AG04450 (cell line): Measurements from ENCODE around the gene FAM168A. TPM values are rescaled to one million over a fixed set of nuclear protein-coding genes. Genes with fewer than 3 reads are reported as not detected.

Source experiments
- CTCF ChIA-PET: fragments of 300-600, 350-600 bp; formaldehyde crosslinking; extraction: SDS; loops from one replicate; lab custom pipeline; 2022; ENCODE audit warnings: antibody characterized with exemption, inconsistent platforms; lab: Charles Lee
- POLR2A ChIA-PET: fragments of 350-600 bp; formaldehyde crosslinking; extraction: SDS; loops from one replicate; lab custom pipeline; 2021; ENCODE audit warnings: antibody characterized with exemption, inconsistent platforms; lab: Yijun Ruan, JAX
- DNase-seq: peaks from one replicate; pipeline ENCODE4 v3.0.0-alpha.2; 2011; ENCODE audit warnings: low read depth, low spot score
- H3K27ac ChIP-seq: one replicate; pipeline ENCODE4 v1.5.1; 2012; ENCODE audit warnings: low read depth, low read length, control low read depth
- H3K27me3 ChIP-seq: one replicate; pipeline ENCODE4 v1.6.0; 2012; ENCODE audit warnings: low read length; ENCODE audit not compliant: control insufficient read depth, insufficient read depth
- H3K4me3 ChIP-seq: 2 replicates; pipeline ENCODE4 v1.5.1; 2011; ENCODE audit warnings: mild to moderate bottlenecking, low read depth, low read length, control low read depth
- H3K9me3 ChIP-seq: 2 replicates; pipeline ENCODE4 v1.5.1; 2012; ENCODE audit warnings: low read length; ENCODE audit not compliant: control insufficient read depth, insufficient read depth
- CTCF ChIP-seq: IDR thresholded peaks from 2 replicates; pipeline ENCODE4 v1.5.1; 2011; ENCODE audit warnings: low read depth, low read length, control low read depth, inconsistent platforms
- polyA plus RNA-seq: library from polyadenylated mRNA; depleted of rRNA; stranded (reverse); fragments of >200 nt; gene quantifications from 2 replicates; pipeline ENCODE4 v1.2.3, GENCODE V29; 2011

FAM168A gene
- polyA plus RNA-seq, 1 experiment: 21.3 TPM

- Histone ChIP-seq H3K27ac (no peak overlapping the region), H3K27me3 (no peaks in the 10 kb centered on the region), H3K4me3 (no peak overlapping the region), H3K9me3 (no peaks in the 10 kb centered on the region; the same call in 1 of the 2 replicates)
- POLR2A ChIA-PET: no interaction called here
- no peak for DNase-seq
- CTCF ChIA-PET: interaction anchor here (1.4 to 2.1 kb wide), 3 partner anchors 10 to 277 kb away, joined by 3 to 8 read pairs (median 6); no protein-coding TSS in a partner anchor
- no peak for TF ChIP-seq CTCF
Measured at GRCh38 chr11:73383249-73384124, 214.4 kb downstream of the FAM168A start.

- no peak overlapping the region for H3K27ac ChIP-seq
- POLR2A ChIA-PET: no interaction called here
- no peaks in the 10 kb centered on the region for H3K27me3 ChIP-seq
- CTCF ChIA-PET: interaction anchor here (1.4 to 2.1 kb wide), 3 partner anchors 11 to 278 kb away, joined by 3 to 8 read pairs (median 6); no protein-coding TSS in a partner anchor
- TF ChIP-seq CTCF: no peak
- no peak for DNase-seq
- no peaks in the 10 kb centered on the region; the same call in 1 of the 2 replicates for H3K9me3 ChIP-seq
- H3K4me3 ChIP-seq: no peak overlapping the region
Measured at GRCh38 chr11:73382747-73383146, 215.2 kb downstream of the FAM168A start.

- POLR2A ChIA-PET: no interaction called here
Measured at GRCh38 chr11:73382183-73382582, 215.7 kb downstream of the FAM168A start.

GRCh38 chr11:73381589-73381988 lies 216.3 kb downstream of the FAM168A start:
- TF ChIP-seq CTCF: no peak
- Histone ChIP-seq H3K9me3 (no peaks in the 10 kb centered on the region; the same call in 1 of the 2 replicates), H3K4me3 (no peak overlapping the region), H3K27me3 (no peaks in the 10 kb centered on the region), H3K27ac (no peak overlapping the region)
- no peak for DNase-seq
- ChIA-PET POLR2A (no interaction called here), CTCF (interaction anchor here (2.1 kb wide), 1 partner anchor 30 kb away, joined by 8 read pairs; no protein-coding TSS in a partner anchor)

More at GRCh38 chr11:73382183-73382582, 215.7 kb downstream of the FAM168A start:
- Histone ChIP-seq H3K9me3 (no peaks in the 10 kb centered on the region; the same call in 1 of the 2 replicates), H3K27me3 (no peaks in the 10 kb centered on the region), H3K27ac (no peak overlapping the region), H3K4me3 (no peak overlapping the region)
- no peak for TF ChIP-seq CTCF
- DNase-seq: no peak
- CTCF ChIA-PET: interaction anchor here (1.4 to 2.1 kb wide), 2 partner anchors 31 to 278 kb away, joined by 3 to 8 read pairs; no protein-coding TSS in a partner anchor
